HG03575 (cell line): ENCODE data around the gene FIGLA.

Experiments used
- ATAC-seq: cut with Tn5 transposase; IDR thresholded peaks from one replicate; pipeline ENCODE4 v1.9.1; 2021; ENCODE audit not compliant: unreplicated experiment, insufficient number of reproducible peaks, low FRiP score; ENCODE audit errors: extremely low read depth

The FIGLA gene

GRCh38 chr2:70790136-70790828, at the start of gene FIGLA:
Gene FIGLA, minus strand, starts transcription at chr2:70790643. Its CDS starts 5 bp downstream, at chr2:70790638.
- no peak for ATAC-seq

- no peak for ATAC-seq
Observed at GRCh38 chr2:70837980-70838925, 47.8 kb upstream of the FIGLA start.

GRCh38 chr2:70835643-70836042, 45.2 kb upstream of the FIGLA start, which contains the start of gene CD207:
Gene CD207, minus strand, starts transcription at chr2:70835816. Its CDS starts 40 bp downstream, at chr2:70835776.
- ATAC-seq = no peak

GRCh38 chr2:70834881-70835280, 44.4 kb upstream of the FIGLA start:
- ATAC-seq = no peak

- no peak for ATAC-seq
Observed at GRCh38 chr2:70834106-70834505, 43.7 kb upstream of the FIGLA start.

- ATAC-seq = no peak
Observed at GRCh38 chr2:70833246-70833645, 42.8 kb upstream of the FIGLA start.

- no peak for ATAC-seq
Observed at GRCh38 chr2:70832386-70832785, 41.9 kb upstream of the FIGLA start.

- ATAC-seq = no peak
Observed at GRCh38 chr2:70831861-70832260, 41.4 kb upstream of the FIGLA start.

- ATAC-seq = no peak
Observed at GRCh38 chr2:70830366-70830765, 39.9 kb upstream of the FIGLA start.

GRCh38 chr2:70829916-70830315, 39.5 kb upstream of the FIGLA start:
- ATAC-seq = no peak

GRCh38 chr2:70828914-70829824, 38.7 kb upstream of the FIGLA start:
- no peak for ATAC-seq

GRCh38 chr2:70828115-70828514, 37.7 kb upstream of the FIGLA start:
- ATAC-seq = no peak

GRCh38 chr2:70827388-70827787, 36.9 kb upstream of the FIGLA start:
- ATAC-seq = no peak

GRCh38 chr2:70826696-70827350, 36.4 kb upstream of the FIGLA start:
- ATAC-seq = no peak

- no peak for ATAC-seq
Observed at GRCh38 chr2:70823249-70823648, 32.8 kb upstream of the FIGLA start.

GRCh38 chr2:70822843-70823242, 32.4 kb upstream of the FIGLA start:
- ATAC-seq = no peak

GRCh38 chr2:70820499-70820898, 30.1 kb upstream of the FIGLA start, which contains the start of gene CLEC4F:
Gene CLEC4F, minus strand, starts transcription at chr2:70820599. Its CDS starts 76 bp downstream, at chr2:70820523.
- ATAC-seq = no peak

- ATAC-seq = no peak
Observed at GRCh38 chr2:70817284-70817954, 27.0 kb upstream of the FIGLA start.
